H9 (cell line): ENCODE measurements around the gene OGDH. TPM values are rescaled to one million over a fixed set of nuclear protein-coding genes. Genes with fewer than 3 reads are reported as not detected.
A peak's percentile ranks its signal among the peaks of the same experiment; 100 is the strongest.

Source experiments
- DNase-seq: peaks from one replicate; pipeline ENCODE4 v3.0.0-alpha.2; 2017
- H2AFZ ChIP-seq: one replicate; pipeline ENCODE4 v1.6.1; 2013; ENCODE audit warnings: mild to moderate bottlenecking, low read length, control low read depth, moderate library complexity
- H2AK5ac ChIP-seq: 2 replicates; pipeline ENCODE4 v1.6.1; 2013; ENCODE audit warnings: low read length, control low read depth, mixed read lengths; ENCODE audit not compliant: insufficient read length
- H2BK120ac ChIP-seq: one replicate; pipeline ENCODE4 v1.6.1; 2013; ENCODE audit warnings: low read depth, mild to moderate bottlenecking, low read length, control low read depth, inconsistent platforms; ENCODE audit not compliant: poor library complexity, severe bottlenecking
- H2BK12ac ChIP-seq: 2 replicates; pipeline ENCODE4 v1.6.1; 2013; ENCODE audit warnings: low read length, control low read depth, mixed read lengths, low read depth; ENCODE audit not compliant: insufficient read length
- H2BK15ac ChIP-seq: 2 replicates; pipeline ENCODE4 v1.6.1; 2013; ENCODE audit warnings: low read depth, low read length, control low read depth
- H2BK20ac ChIP-seq: one replicate; pipeline ENCODE4 v1.6.1; 2013; ENCODE audit warnings: low read depth, mild to moderate bottlenecking, low read length, control low read depth, inconsistent platforms; ENCODE audit not compliant: poor library complexity, severe bottlenecking
- H2BK5ac ChIP-seq: 2 replicates; pipeline ENCODE4 v1.6.1; 2013; ENCODE audit warnings: low read length, control low read depth, mixed read lengths; ENCODE audit not compliant: insufficient read length
- H3K14ac ChIP-seq: 2 replicates; pipeline ENCODE4 v1.6.1; 2013; ENCODE audit warnings: low read length, control low read depth; ENCODE audit not compliant: insufficient read depth
- H3K18ac ChIP-seq: 2 replicates; pipeline ENCODE4 v1.6.1; 2013; ENCODE audit warnings: low read depth, mild to moderate bottlenecking, mixed read lengths, low read length, control low read depth; ENCODE audit not compliant: insufficient read length
- H3K23ac ChIP-seq: 2 replicates; pipeline ENCODE4 v1.6.1; 2013; ENCODE audit warnings: low read length, control low read depth, mixed read lengths, low read depth; ENCODE audit not compliant: insufficient read length
- H3K23me2 ChIP-seq: 2 replicates; pipeline ENCODE4 v1.6.1; 2013; ENCODE audit warnings: low read depth, mild to moderate bottlenecking, mixed read lengths, low read length, control low read depth; ENCODE audit not compliant: insufficient read length, poor library complexity, severe bottlenecking
- H3K27ac ChIP-seq: 2 replicates; pipeline ENCODE4 v1.5.1; 2013; ENCODE audit warnings: low read length, control low read depth, mixed read lengths, low read depth; ENCODE audit not compliant: insufficient read length
- H3K27me3 ChIP-seq: 2 replicates; pipeline ENCODE4 v1.6.1; 2013; ENCODE audit warnings: low read length, control low read depth, inconsistent platforms; ENCODE audit not compliant: insufficient read depth
- H3K4ac ChIP-seq: 2 replicates; pipeline ENCODE4 v1.6.1; 2013; ENCODE audit warnings: low read depth, mild to moderate bottlenecking, control low read depth, inconsistent platforms, low read length, moderate library complexity
- H3K4me1 ChIP-seq: 2 replicates; pipeline ENCODE4 v1.6.1; 2013; ENCODE audit warnings: low read length, control low read depth, inconsistent platforms; ENCODE audit not compliant: insufficient read depth
- H3K4me2 ChIP-seq: 2 replicates; pipeline ENCODE4 v1.6.1; 2013; ENCODE audit warnings: low read length, control low read depth, mixed read lengths; ENCODE audit not compliant: insufficient read length, insufficient read depth
- H3K56ac ChIP-seq: 2 replicates; pipeline ENCODE4 v1.6.1; 2013; ENCODE audit warnings: low read depth, mild to moderate bottlenecking, mixed read lengths, low read length, control low read depth; ENCODE audit not compliant: insufficient read length
- H3K79me1 ChIP-seq: 2 replicates; pipeline ENCODE4 v1.6.1; 2013; ENCODE audit warnings: low read depth, mild to moderate bottlenecking, moderate library complexity, low read length, control low read depth, inconsistent platforms; ENCODE audit not compliant: insufficient read depth, poor library complexity, severe bottlenecking
- H3K79me2 ChIP-seq: 2 replicates; pipeline ENCODE4 v1.6.1; 2013; ENCODE audit warnings: low read length, control low read depth, inconsistent platforms; ENCODE audit not compliant: insufficient read depth
- H3K9ac ChIP-seq: 2 replicates; pipeline ENCODE4 v1.6.1; 2013; ENCODE audit warnings: low read length, control low read depth, mixed read lengths; ENCODE audit not compliant: insufficient read length; ENCODE audit errors: extremely low read depth
- H3K9me3 ChIP-seq: one replicate; pipeline ENCODE4 v1.6.1; 2013; ENCODE audit warnings: low read depth, low read length, inconsistent platforms; ENCODE audit not compliant: control insufficient read depth
- H3T11ph ChIP-seq: one replicate; pipeline ENCODE4 v1.6.1; 2013; ENCODE audit warnings: mild to moderate bottlenecking, low read length, control low read depth, inconsistent platforms
- H4K20me1 ChIP-seq: one replicate; pipeline ENCODE4 v1.6.1; 2013; ENCODE audit not compliant: control insufficient read depth, insufficient read length, insufficient read depth
- H4K5ac ChIP-seq: 2 replicates; pipeline ENCODE4 v1.6.1; 2013; ENCODE audit warnings: low read depth, mild to moderate bottlenecking, mixed read lengths, low read length, control low read depth; ENCODE audit not compliant: insufficient read length
- H4K8ac ChIP-seq: replicated peaks from 2 replicates; pipeline ENCODE4 v1.6.1; 2013; ENCODE audit warnings: low read length, control low read depth, mixed read lengths, low read depth; ENCODE audit not compliant: insufficient read length
- H4K91ac ChIP-seq: 2 replicates; pipeline ENCODE4 v1.6.1; 2013; ENCODE audit warnings: low read depth, mild to moderate bottlenecking, moderate library complexity, mixed read lengths, low read length, control low read depth; ENCODE audit not compliant: insufficient read length
- H3K27ac Mint-ChIP-seq, 3 experiments: 2 replicates in 2 of 3; 3 replicates in 1 of 3; pipeline ENCODE4 v1.8.0; 2020 to 2021; ENCODE audit warnings: mixed read lengths in 3 of 3, mild to moderate bottlenecking in 1 of 3, moderate library complexity in 1 of 3
- H3K27me3 Mint-ChIP-seq: 2 replicates; pipeline ENCODE4 v1.8.0; 2021; ENCODE audit warnings: low read depth, mild to moderate bottlenecking, moderate library complexity, mixed read lengths
- H3K36me3 Mint-ChIP-seq, 3 experiments: 2 replicates in 2 of 3; 3 replicates in 1 of 3; pipeline ENCODE4 v1.8.0; 2020 to 2021; ENCODE audit warnings: low read depth in 3 of 3, mixed read lengths in 3 of 3; ENCODE audit not compliant: insufficient read depth in 1 of 3
- H3K4me1 Mint-ChIP-seq, 2 experiments: 2 replicates each; pipeline ENCODE4 v1.8.0; 2020; ENCODE audit warnings: mixed read lengths in 2 of 2
- H3K4me3 Mint-ChIP-seq, 2 experiments: 2 replicates in 1 of 2; 3 replicates in 1 of 2; pipeline ENCODE4 v1.8.0; 2020 to 2021; ENCODE audit warnings: mild to moderate bottlenecking in 2 of 2, mixed read lengths in 2 of 2, moderate library complexity in 1 of 2
- H3K9me3 Mint-ChIP-seq, 2 experiments: 2 replicates in 1 of 2; 3 replicates in 1 of 2; pipeline ENCODE4 v1.8.0; 2020; ENCODE audit warnings: mild to moderate bottlenecking in 2 of 2, mixed read lengths in 2 of 2, moderate library complexity in 1 of 2
- WGBS: extraction: QIAGEN DNeasy Blood & Tissue Kit; methylation state at CpG from one replicate; pipeline ENCODE4 v1.1.7; 2013; ENCODE audit warnings: missing lambda C conversion rate, low lambda C conversion rate, mixed read lengths; ENCODE audit not compliant: insufficient read length; ENCODE audit errors: extremely low coverage; 5-methylcytosine and 5-hydroxymethylcytosine counted together
- total RNA-seq: library from RNA; stranded (reverse); gene quantifications from 2 replicates; pipeline ENCODE4 v1.2.1, GENCODE V29; 2021
- TF ChIP-seq, protein P1 (sequence below): fragments of 200-600 bp; sonication (generic); conservative IDR thresholded peaks from 3 replicates; pipeline ENCODE4 v1.8.0; 2021; ENCODE audit warnings: antibody characterized with exemption, mild to moderate bottlenecking

The OGDH gene
- total RNA-seq, 1 experiment from 2014 or later: 77.3 TPM

GRCh38 chr7:44666566-44666965 lies 60.1 kb downstream of the OGDH start:
- Mint-ChIP-seq H3K9me3 (no peaks in the 10 kb centered on the region), H3K4me1 (peaks cover 0 to 8% of the 10 kb centered on the region in 2 experiments; a peak in 1 of 4 replicates), H3K27me3 (no peaks in the 10 kb centered on the region), H3K27ac (0 out of 7 replicates have a peak overlapping the region, but pooled peaks of 1 of the 3 experiments have one; percentile 5), H3K36me3 (peaks cover 0 to 34% (median 20%) of the 10 kb centered on the region in 3 experiments; a peak in 5 of 7 replicates), H3K4me3 (no peak overlapping the region)
- Histone ChIP-seq H3K4me2 (no peak overlapping the region), H2AFZ (no peak overlapping the region), H4K8ac (no peak overlapping the region), H3K23me2 (no peaks in the 10 kb centered on the region), H3K56ac (no peak overlapping the region), H3K23ac (no peak overlapping the region), H3K27ac (no peak overlapping the region), H3K79me2 (no peaks in the 10 kb centered on the region), H3T11ph (no peak overlapping the region), H2BK120ac (no peak overlapping the region), H3K27me3 (no peaks in the 10 kb centered on the region), H4K5ac (no peak overlapping the region), H3K4ac (no peak overlapping the region), H2BK5ac (no peak overlapping the region), H2BK12ac (no peak overlapping the region), H3K14ac (no peak overlapping the region), H3K79me1 (no peaks in the 10 kb centered on the region), H3K4me1 (no peaks in the 10 kb centered on the region; the same call in 1 of the 2 replicates), H3K9ac (no peak overlapping the region), H2BK15ac (no peak overlapping the region), H2AK5ac (no peak overlapping the region), H3K18ac (no peak overlapping the region), H2BK20ac (no peak overlapping the region), H4K91ac (no peak overlapping the region), H3K9me3 (no peaks in the 10 kb centered on the region), H4K20me1 (no peaks in the 10 kb centered on the region)
- TF ChIP-seq, protein P1, sequence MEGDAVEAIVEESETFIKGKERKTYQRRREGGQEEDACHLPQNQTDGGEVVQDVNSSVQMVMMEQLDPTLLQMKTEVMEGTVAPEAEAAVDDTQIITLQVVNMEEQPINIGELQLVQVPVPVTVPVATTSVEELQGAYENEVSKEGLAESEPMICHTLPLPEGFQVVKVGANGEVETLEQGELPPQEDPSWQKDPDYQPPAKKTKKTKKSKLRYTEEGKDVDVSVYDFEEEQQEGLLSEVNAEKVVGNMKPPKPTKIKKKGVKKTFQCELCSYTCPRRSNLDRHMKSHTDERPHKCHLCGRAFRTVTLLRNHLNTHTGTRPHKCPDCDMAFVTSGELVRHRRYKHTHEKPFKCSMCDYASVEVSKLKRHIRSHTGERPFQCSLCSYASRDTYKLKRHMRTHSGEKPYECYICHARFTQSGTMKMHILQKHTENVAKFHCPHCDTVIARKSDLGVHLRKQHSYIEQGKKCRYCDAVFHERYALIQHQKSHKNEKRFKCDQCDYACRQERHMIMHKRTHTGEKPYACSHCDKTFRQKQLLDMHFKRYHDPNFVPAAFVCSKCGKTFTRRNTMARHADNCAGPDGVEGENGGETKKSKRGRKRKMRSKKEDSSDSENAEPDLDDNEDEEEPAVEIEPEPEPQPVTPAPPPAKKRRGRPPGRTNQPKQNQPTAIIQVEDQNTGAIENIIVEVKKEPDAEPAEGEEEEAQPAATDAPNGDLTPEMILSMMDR: no peak
- DNase-seq: no peak
- no CpG with 5 or more reads among the region's 6 CpGs for WGBS
